SU-DHL-6 (cell line): Measurements from ENCODE around the gene DNASE1L1.

Source experiments
- H2AFZ ChIP-seq: fragments of 200-600 bp; sonication (generic); 2 replicates; pipeline ENCODE4 v1.6.1; 2014; ENCODE audit warnings: low read depth, mild to moderate bottlenecking, moderate library complexity, mixed read lengths, antibody characterized with exemption, low read length; ENCODE audit not compliant: severe bottlenecking
- H3F3A ChIP-seq: fragments of 200-600 bp; shearing (Covaris generic); 2 replicates; pipeline ENCODE4 v1.6.0; 2016; ENCODE audit warnings: antibody characterized with exemption, mild to moderate bottlenecking; ENCODE audit not compliant: insufficient read depth
- H3K27ac ChIP-seq: fragments of 200-600 bp; sonication (generic); 2 replicates; pipeline ENCODE4 v1.5.1; 2016; ENCODE audit warnings: low read depth, mild to moderate bottlenecking, low read length, moderate library complexity, mixed read lengths
- H3K27me3 ChIP-seq: fragments of 200-600 bp; sonication (generic), shearing (Covaris generic); 2 replicates; pipeline ENCODE4 v1.6.0; 2014; ENCODE audit warnings: mild to moderate bottlenecking, low read length
- H3K36me3 ChIP-seq: fragments of 200-600 bp; sonication (generic); 2 replicates; pipeline ENCODE4 v1.6.1; 2014; ENCODE audit warnings: mild to moderate bottlenecking, low read length, mixed read lengths
- H3K4me2 ChIP-seq: fragments of 300-600, 200-600 bp; shearing (Covaris generic), sonication (generic); 2 replicates; pipeline ENCODE4 v1.6.0; 2014; ENCODE audit warnings: low read length, low read depth, mild to moderate bottlenecking; ENCODE audit not compliant: poor library complexity, severe bottlenecking
- H3K4me3 ChIP-seq: fragments of 200-600 bp; sonication (generic); 2 replicates; pipeline ENCODE4 v1.5.1; 2014; ENCODE audit warnings: antibody characterized with exemption, low read length, mild to moderate bottlenecking, mixed read lengths; ENCODE audit not compliant: insufficient read depth, poor library complexity, severe bottlenecking
- H3K79me2 ChIP-seq: fragments of 200-600 bp; sonication (generic); 2 replicates; pipeline ENCODE4 v1.6.1; 2014; ENCODE audit warnings: mild to moderate bottlenecking, low read length, moderate library complexity; ENCODE audit not compliant: insufficient read depth
- H3K9ac ChIP-seq: fragments of 200-600 bp; sonication (generic); 2 replicates; pipeline ENCODE4 v1.7.0; 2014; ENCODE audit warnings: mild to moderate bottlenecking, low read length
- H3K9me2 ChIP-seq: fragments of 200-600 bp; sonication (generic); replicated peaks from 2 replicates; pipeline ENCODE4 v1.6.1; 2014; ENCODE audit warnings: low read length; ENCODE audit not compliant: insufficient read depth
- H3K9me3 ChIP-seq: fragments of 200-600 bp; sonication (generic); 2 replicates; pipeline ENCODE4 v1.6.1; 2014; ENCODE audit warnings: low read length, mixed read lengths; ENCODE audit not compliant: insufficient read depth
- H4K20me1 ChIP-seq: fragments of 200-600 bp; sonication (generic); 2 replicates; pipeline ENCODE4 v1.6.1; 2014; ENCODE audit warnings: low read depth, mild to moderate bottlenecking, antibody characterized with exemption, low read length, moderate library complexity, mixed read lengths
- CTCF ChIP-seq: fragments of 200-600 bp; sonication (generic); IDR thresholded peaks from one replicate; pipeline ENCODE4 v1.5.1; 2017; ENCODE audit warnings: antibody characterized with exemption, mild to moderate bottlenecking, low read length, moderate library complexity; ENCODE audit not compliant: insufficient read depth, poor library complexity, severe bottlenecking
- EZH2phosphoT487 ChIP-seq: fragments of 200-600 bp; sonication (generic), shearing (Covaris generic); conservative IDR thresholded peaks from 2 replicates; pipeline ENCODE4 v1.6.1; 2018; ENCODE audit warnings: mild to moderate bottlenecking, antibody characterized with exemption, low read length, moderate library complexity, mixed read lengths

Gene DNASE1L1

GRCh38 chrX:154443992-154444754 is 35.1 kb upstream of the DNASE1L1 start, which contains the start of gene FAM50A:
Gene FAM50A (plus strand): TSS chrX:154444141. CDS start chrX:154444236, 95 bp downstream.
- Histone ChIP-seq H3K9me2 (no peaks in the 10 kb centered on the region), H3K27ac (peak within 1 kb of the TSS; percentile 15; the same call in 1 of the 2 replicates), H2AFZ (no peak within 1 kb of the TSS), H3K9ac (peak within 1 kb of the TSS; percentile 86), H3K27me3 (no peaks in the 10 kb centered on the region), H3K36me3 (no peaks in the 10 kb centered on the region), H3K9me3 (no peaks in the 10 kb centered on the region), H3K4me3 (peak within 1 kb of the TSS; percentile 66), H4K20me1 (no peaks in the 10 kb centered on the region), H3F3A (0 out of 2 replicates have a peak, but pooled peaks cover 5% of the 10 kb centered on the region), H3K4me2 (peak within 1 kb of the TSS; percentile 72), H3K79me2 (no peaks in the 10 kb centered on the region; the same call in 1 of the 2 replicates)
- TF ChIP-seq EZH2phosphoT487: no peak
- TF ChIP-seq CTCF: no peak

- Histone ChIP-seq H3K27ac (peak overlapping the region; percentile 15; the same call in 1 of the 2 replicates), H3K4me2 (peak overlapping the region; percentile 67), H2AFZ (no peak overlapping the region), H3K36me3 (no peaks in the 10 kb centered on the region), H3K9ac (peak overlapping the region; percentile 86), H4K20me1 (no peaks in the 10 kb centered on the region), H3K27me3 (no peaks in the 10 kb centered on the region), H3K9me3 (no peaks in the 10 kb centered on the region), H3K4me3 (peak overlapping the region; percentile 56), H3F3A (0 out of 2 replicates have a peak, but pooled peaks cover 5% of the 10 kb centered on the region), H3K79me2 (peaks cover 2% of the 10 kb centered on the region), H3K9me2 (no peaks in the 10 kb centered on the region)
- TF ChIP-seq EZH2phosphoT487: no peak
- no peak for TF ChIP-seq CTCF
Measured at GRCh38 chrX:154443479-154443910, 34.4 kb upstream of the DNASE1L1 start.

GRCh38 chrX:154441984-154442707 is 33.1 kb upstream of the DNASE1L1 start:
- Histone ChIP-seq H3F3A (0 out of 2 replicates have a peak, but pooled peaks cover 5% of the 10 kb centered on the region), H3K27ac (no peak overlapping the region), H3K9ac (no peak overlapping the region), H3K4me3 (no peak overlapping the region), H3K79me2 (peaks cover 15% of the 10 kb centered on the region), H4K20me1 (no peaks in the 10 kb centered on the region), H3K9me3 (no peaks in the 10 kb centered on the region), H2AFZ (no peak overlapping the region), H3K27me3 (no peaks in the 10 kb centered on the region), H3K4me2 (no peak overlapping the region), H3K9me2 (no peaks in the 10 kb centered on the region), H3K36me3 (no peaks in the 10 kb centered on the region)
- TF ChIP-seq CTCF (no peak), EZH2phosphoT487 (no peak)
